HG02884 (cell line): Measurements from ENCODE around the gene FBXL2.
A peak's percentile ranks its signal among the peaks of the same experiment; 100 is the strongest.

Source experiments
- ATAC-seq: cut with Tn5 transposase; IDR thresholded peaks from one replicate; pipeline ENCODE4 v1.9.1; 2021; ENCODE audit warnings: mild to moderate bottlenecking, moderate library complexity; ENCODE audit not compliant: unreplicated experiment

Gene FBXL2, protein sequence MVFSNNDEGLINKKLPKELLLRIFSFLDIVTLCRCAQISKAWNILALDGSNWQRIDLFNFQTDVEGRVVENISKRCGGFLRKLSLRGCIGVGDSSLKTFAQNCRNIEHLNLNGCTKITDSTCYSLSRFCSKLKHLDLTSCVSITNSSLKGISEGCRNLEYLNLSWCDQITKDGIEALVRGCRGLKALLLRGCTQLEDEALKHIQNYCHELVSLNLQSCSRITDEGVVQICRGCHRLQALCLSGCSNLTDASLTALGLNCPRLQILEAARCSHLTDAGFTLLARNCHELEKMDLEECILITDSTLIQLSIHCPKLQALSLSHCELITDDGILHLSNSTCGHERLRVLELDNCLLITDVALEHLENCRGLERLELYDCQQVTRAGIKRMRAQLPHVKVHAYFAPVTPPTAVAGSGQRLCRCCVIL

DNA sequence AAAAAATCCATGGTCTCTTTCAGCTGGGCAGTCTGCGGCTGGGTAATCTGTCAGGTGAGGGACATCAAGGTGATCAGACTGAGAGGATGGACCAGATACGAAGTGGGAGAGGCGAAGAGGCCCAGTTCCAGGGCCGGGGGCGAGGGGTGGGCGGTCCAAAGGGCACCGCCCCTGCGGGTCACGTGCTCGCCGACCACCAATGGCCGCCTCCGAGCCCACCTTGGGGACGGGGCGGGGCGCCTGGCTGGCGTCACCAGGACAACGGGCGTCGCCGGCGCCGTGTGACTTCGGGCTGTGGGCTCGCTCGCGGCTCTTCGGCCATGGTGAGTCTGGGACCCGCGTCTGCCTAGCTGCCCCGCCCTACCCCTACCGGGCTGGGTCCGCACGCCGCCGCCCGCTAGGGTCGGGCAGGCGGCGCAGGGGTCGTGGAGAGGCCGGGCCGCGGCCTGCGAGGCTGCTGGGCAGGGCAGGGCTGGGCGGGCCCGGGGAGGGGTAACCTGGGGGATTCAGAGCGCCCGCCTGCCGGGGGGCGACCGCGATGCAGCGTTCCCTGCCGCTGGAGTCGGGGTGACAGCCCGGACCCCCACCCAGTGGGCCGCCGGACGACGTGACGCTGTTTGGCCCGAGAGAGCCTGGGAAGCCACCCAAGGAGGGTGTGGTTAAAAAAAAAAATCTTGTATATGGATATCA lies at the start of gene FBXL2:
Gene FBXL2, plus strand, starts transcription at position 250 of the 690 bp plus-strand sequence. Its CDS starts 71 bp downstream, at position 321.
- ATAC-seq: peak; percentile 93

GRCh38 chr3:33229066-33229465 lies 48.2 kb upstream of the FBXL2 start:
- ATAC-seq: no peak

GRCh38 chr3:33229947-33230346 lies 47.3 kb upstream of the FBXL2 start:
- no peak for ATAC-seq

- ATAC-seq: no peak
These were observed 45.3 kb upstream of the FBXL2 start for GRCh38 chr3:33231756-33232465.

DNA sequence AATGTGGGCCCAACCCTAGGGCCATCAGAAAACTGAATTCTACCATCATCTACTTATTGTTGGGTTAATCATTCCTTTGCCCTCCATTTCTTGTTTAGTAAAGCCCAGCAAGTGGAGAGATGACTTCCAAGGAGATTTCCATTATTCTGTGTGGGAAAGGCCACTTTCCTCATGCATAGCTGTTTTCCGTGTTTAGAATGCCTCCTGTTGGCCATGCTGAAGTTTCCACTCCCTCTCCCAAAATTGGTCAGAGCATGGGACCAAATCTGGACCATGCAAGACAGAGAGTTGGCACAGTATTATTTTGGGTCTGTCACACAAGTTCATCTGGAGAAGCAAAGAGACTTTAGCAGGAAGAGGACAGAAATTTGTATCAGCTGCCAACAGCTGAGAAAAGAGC lies 43.4 kb upstream of the FBXL2 start:
- no peak for ATAC-seq

- no peak for ATAC-seq
These were observed 41.2 kb upstream of the FBXL2 start for GRCh38 chr3:33236005-33236404.

DNA sequence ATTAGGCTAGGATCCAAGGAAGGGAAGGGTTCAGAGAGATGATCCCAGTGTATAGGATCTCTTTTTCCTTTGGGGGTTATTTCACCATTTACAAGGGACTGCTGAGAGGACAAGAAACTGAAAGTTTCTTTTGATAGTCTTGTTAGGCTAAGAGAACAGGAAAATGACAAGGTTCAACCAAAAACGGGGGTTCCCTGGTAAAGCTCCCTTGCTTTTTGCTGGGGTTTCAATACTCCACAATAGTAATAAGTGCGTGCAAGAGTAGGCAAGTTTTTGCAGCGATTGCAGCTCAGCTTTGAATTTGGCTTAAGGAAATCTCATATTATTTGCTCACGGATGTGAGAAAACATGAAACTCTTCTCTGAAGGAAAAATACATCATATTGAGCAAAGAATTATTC lies 39.8 kb upstream of the FBXL2 start:
- no peak for ATAC-seq

GRCh38 chr3:33238923-33239322 lies 38.3 kb upstream of the FBXL2 start:
- no peak for ATAC-seq

GRCh38 chr3:33240261-33240660 lies 37.0 kb upstream of the FBXL2 start:
- ATAC-seq: no peak

DNA sequence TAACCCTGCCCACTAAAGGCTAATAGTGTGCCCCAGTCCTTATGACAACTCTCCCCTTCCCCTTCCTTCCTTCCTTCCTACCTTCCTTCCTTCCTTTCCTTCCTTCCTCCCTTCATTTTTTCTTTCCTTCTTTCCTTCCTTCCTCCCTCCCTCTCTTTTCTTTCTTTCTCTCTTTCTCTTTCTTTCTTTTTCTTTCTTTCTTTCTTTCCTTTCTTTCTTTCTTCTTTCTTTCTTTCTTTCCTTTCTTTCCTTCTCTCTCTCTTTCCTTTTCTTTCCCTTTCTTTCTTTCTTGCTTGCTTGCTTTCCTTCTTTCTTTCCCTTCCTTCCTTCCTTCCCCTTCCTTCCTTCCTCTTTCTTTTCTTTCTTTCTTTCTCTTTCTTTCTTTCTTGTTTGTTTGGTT lies 30.5 kb upstream of the FBXL2 start:
- ATAC-seq: no peak

GRCh38 chr3:33250712-33251111 lies 26.5 kb upstream of the FBXL2 start:
- no peak for ATAC-seq

GRCh38 chr3:33256249-33256648 lies 21.0 kb upstream of the FBXL2 start:
- ATAC-seq: no peak

- ATAC-seq: no peak
These were observed 17.1 kb upstream of the FBXL2 start for GRCh38 chr3:33260104-33260503.

DNA sequence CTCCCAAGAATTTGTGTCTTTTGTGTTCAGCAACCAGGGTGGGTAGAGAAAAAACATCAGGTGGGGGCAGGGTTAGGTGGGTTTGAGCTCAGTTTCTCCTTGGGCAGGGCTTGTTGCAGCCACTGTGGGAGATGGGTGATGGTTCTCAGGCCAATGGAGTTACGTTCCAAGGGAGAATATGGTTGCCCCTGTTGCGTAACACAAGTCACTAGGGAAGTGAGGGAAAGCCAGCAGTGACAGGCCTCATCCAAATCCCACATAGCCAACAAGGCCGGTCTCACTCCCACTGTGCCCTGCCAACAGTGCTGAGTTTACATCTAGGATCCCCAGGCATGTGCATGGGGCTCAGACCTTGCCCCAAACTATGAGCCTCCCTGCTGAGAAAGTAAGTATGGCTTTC lies 7.9 kb upstream of the FBXL2 start:
- ATAC-seq: no peak

DNA sequence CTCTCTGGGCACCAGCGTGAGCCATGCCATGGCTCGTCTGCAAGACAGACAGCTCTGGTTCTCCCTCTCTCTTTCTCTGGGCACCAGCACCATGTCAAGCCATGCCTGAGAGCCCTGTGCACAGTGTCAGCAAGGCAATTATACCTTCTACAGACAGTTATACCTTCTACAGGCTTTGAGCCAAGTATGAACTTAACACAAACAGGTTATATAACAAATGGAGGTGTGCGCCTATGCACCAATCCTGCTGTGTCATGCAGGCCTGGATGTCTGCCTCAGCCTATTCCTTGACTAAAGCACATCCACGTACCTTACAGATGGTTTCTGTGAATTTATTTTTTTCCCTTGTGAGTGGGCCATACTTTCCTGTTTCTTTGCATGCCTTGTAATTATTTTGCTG lies 5.9 kb upstream of the FBXL2 start:
- no peak for ATAC-seq

DNA sequence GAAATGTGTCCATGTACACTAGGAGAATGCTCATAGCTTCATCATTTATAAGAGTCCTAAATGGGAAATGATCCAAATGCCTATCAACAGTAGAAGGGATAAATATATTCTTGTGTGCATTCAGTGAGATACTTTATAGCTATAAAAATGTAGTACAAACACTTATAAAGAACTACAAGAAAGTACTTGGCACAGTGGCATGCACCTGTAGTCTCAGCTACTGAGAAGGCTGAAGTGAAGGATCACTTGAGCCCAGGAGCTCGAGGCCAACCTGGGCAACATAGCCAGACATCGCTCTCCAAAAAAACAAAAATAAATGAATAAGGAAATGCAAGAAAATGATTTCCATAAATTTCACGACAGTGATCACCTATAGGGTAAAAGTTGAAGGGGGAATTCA lies 3.6 kb upstream of the FBXL2 start:
- no peak for ATAC-seq

DNA sequence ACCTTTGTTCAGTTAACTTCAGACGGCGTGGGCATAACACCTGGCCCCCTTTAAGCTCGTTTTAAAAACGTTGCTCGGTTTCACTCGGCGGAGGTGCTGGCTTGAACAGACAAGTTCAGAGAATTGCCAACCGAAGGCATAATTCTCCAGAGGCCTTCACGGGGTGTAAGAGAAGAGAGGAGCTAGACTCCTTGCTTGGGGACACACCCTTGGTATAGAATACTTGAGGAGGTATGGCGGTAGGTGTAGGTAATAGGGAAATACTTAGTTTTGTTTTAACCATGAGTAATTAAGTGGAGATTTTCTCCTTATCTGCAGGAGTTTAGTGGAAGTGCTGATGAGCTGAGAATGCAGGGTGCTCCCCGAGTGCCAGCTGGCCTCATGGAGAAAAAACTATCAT lies 921 bp downstream of the FBXL2 start:
- ATAC-seq: no peak

DNA sequence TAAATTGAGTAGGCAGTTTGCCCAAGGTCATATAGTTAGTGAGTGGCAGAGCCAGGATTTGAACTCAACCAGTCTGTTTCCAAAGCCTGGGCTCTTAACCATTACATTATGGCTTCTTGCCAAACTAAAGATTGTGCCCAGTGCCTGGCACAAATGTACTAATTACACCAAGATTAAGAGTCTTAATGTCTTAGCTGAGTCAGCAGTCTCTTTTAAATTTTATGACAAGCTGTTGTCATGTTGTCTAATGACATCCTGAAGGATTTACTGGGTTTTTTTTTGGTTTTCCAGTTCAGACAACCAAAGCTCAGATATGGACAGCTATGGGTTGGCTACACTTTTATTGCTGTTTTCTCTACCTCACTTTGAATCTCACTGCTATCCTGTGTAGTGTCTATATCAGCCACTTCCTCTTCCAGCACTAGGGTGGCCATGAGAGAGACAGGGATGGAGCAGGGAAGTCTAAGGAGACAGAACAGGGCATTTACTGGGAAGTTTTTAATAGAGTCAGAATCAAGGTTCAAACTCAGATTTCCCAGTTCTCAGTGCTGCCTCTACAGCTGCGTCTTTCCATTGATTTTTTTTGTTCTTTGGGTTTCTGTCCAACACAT lies 10.5 kb downstream of the FBXL2 start:
- no peak for ATAC-seq

DNA sequence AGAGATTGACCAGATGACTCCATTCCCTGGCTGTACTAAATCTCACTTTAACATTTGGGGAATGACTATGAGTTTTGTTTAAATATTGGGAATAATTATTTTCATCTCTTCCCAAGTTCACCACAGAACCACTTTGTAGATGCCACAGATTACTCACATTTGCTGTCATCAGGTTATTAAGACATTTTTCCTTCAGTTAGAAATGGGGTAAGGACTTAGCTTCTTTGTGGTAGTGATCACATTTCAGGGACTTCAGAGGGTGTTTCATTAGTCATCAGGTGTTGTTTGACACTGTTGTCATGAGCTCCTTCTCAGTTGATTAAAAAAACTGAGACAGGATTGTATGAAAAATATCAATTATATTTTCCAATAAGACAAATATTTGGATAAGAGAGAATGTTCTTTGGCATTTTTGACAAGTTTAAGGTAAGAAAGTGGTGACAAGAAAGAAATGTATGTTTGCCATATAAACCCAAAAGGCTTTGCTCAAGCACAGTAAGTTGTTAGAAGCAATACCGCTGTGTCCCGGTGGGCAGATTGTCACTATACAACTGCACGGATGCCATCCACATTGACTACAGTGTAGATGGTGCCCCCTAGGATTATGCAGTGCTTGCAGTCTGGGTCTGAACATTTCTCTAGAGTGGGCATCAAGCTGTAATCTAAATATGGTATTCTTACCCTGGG lies 22.3 kb downstream of the FBXL2 start:
- ATAC-seq: no peak

DNA sequence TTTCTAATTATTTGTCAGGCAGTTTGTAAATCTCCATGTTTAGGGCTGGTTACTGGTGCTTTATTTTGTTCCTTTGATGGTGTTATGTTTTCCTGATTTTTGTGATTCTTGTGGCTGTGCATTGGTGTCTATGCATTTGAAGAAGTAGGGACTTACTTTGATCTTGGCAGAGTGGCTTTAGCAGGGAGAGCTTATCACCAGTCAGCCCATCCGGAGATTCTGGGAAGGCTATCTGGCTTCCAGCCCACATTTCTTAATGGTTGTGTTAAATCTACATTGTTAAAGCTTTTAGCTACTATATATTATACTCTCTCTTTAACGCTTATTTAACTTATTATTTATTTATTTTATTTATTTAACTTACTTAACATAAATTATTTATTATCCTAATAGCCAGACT lies 35.1 kb downstream of the FBXL2 start:
- ATAC-seq: no peak

- ATAC-seq: no peak
These were observed 36.1 kb downstream of the FBXL2 start for GRCh38 chr3:33313331-33313730.
